Psoas muscle (tissue), 8 donors: ENCODE data around the gene RARB. TPM values are rescaled to one million over a fixed set of nuclear protein-coding genes. Genes with fewer than 3 reads are reported as not detected.

Experiments
- ATAC-seq, 4 donors: fragments of 200-7000 bp; cut with Tn5 transposase; one replicate each; pipeline ENCODE4 v1.9.1; 2020; ENCODE audit warnings: moderate library complexity in 3 of 4, mild to moderate bottlenecking in 2 of 4
- DNase-seq, 2 donors: peaks; one replicate each; pipeline ENCODE4 v3.0.0-alpha.2; 2020
- H3K27ac ChIP-seq: fragments of 200-600 bp; one replicate; pipeline ENCODE4 v1.8.0; 2022
- H3K27me3 ChIP-seq, 3 donors: fragments of 200-600 bp in 1 of 3; one replicate each; pipeline versions ENCODE4 v1.6.1 to v1.8.0; 2013 to 2022; ENCODE audit warnings: low read length in 2 of 3, mild to moderate bottlenecking in 2 of 3, moderate library complexity in 1 of 3; ENCODE audit not compliant: insufficient read depth in 3 of 3
- H3K36me3 ChIP-seq, 2 donors: fragments of 200-600 bp in 1 of 2; one replicate each; pipeline versions ENCODE4 v1.6.1 to v1.8.0; 2013 to 2022; ENCODE audit warnings: low read depth in 1 of 2, mild to moderate bottlenecking in 1 of 2, moderate library complexity in 1 of 2; ENCODE audit not compliant: insufficient read depth in 1 of 2
- H3K4me1 ChIP-seq: fragments of 200-600 bp; one replicate; pipeline ENCODE4 v1.8.0; 2022
- H3K4me3 ChIP-seq: fragments of 200-600 bp; one replicate; pipeline ENCODE4 v1.8.0; 2022; ENCODE audit warnings: mild to moderate bottlenecking
- H3K9me3 ChIP-seq: fragments of 200-600 bp; one replicate; pipeline ENCODE4 v1.8.0; 2022
- CTCF ChIP-seq: fragments of 200-600 bp; IDR thresholded peaks from one replicate; pipeline ENCODE4 v1.8.0; 2022; ENCODE audit warnings: antibody characterized with exemption
- WGBS, 3 donors: extraction: QIAGEN DNeasy Blood & Tissue Kit; methylation state at CpG; one replicate each; pipeline versions ENCODE4 v1.1.6 to v1.1.7; 2013; 5-methylcytosine and 5-hydroxymethylcytosine counted together
- intact Hi-C, 2 donors: fragments of 100-400 bp; cut with DNase I; formaldehyde crosslinking; loops; one replicate each; pipeline versions ENCODE4 v1.11.0 to v1.14.2; 2022
- polyA plus RNA-seq, 3 donors: library from polyadenylated mRNA; stranded (reverse); fragments of 200-250 nt; gene quantifications; one replicate each; pipeline ENCODE4 v1.2.3, GENCODE V29; 2013
- total RNA-seq, 4 donors: library from RNA; stranded (reverse); fragmentation: NEBNext Ultra II Directional in 2 of 4; extraction: Animal tissue kit (Norgen Biotek cat#: 25700) in 2 of 4; gene quantifications; one replicate each; pipeline versions ENCODE4 v1.2.1 to v1.2.4, GENCODE V29; 2021 to 2023
- donor health status: healthy with polysubstance abuse.
- donor health status: DM: no; HTN: no; CAD: no; lungs with moderate emphysema.
- donor health status: Bipolar disorder and iron deficiency.
- donor health status: healthy.
- donor health status: DM: yes; HTN: yes; CAD: no.
- donor health status: DM: no; HTN: no; CAD: no.
- donor health status: DM: no; HTN: no; CAD: no.
- donor health status: DM: yes; HTN: yes; CAD: no.

The RARB gene
- total and polyA plus RNA-seq, 7 donors: 1.1 to 5.4 (median 1.9) TPM

GRCh38 chr3:25463836-25464418, 35.9 kb downstream of the RARB start:
- Histone ChIP-seq H3K27ac (peak overlapping the region; percentile 72), H3K36me3 (no peaks in the 10 kb centered on the region), H3K9me3 (no peaks in the 10 kb centered on the region), H3K27me3 (no peaks in the 10 kb centered on the region), H3K4me1 (peaks cover 33% of the 10 kb centered on the region), H3K4me3 (no peak overlapping the region)
- intact Hi-C loops: no loop called here
- ATAC-seq (no peak), DNase-seq (no peak)
- no peak for TF ChIP-seq CTCF
- WGBS, 3 donors: 79 to 96% (median 85%) methylated on average over 3 of the region's 3 CpGs

GRCh38 chr3:25465266-25465860, 37.3 kb downstream of the RARB start:
- H3K27ac ChIP-seq: peak overlapping the region; percentile 72
- 38 to 60% (median 42%) methylated on average over 5 of the region's 5 CpGs for WGBS, 3 donors
- H3K4me1 ChIP-seq: peaks cover 41% of the 10 kb centered on the region
- ATAC-seq (peak; percentile 74 to 92 (median 88)), DNase-seq (no peak)
- no peak for TF ChIP-seq CTCF
- no peak overlapping the region for H3K4me3 ChIP-seq
- no peaks in the 10 kb centered on the region for H3K36me3 ChIP-seq
- H3K9me3 ChIP-seq: no peaks in the 10 kb centered on the region
- no peaks in the 10 kb centered on the region for H3K27me3 ChIP-seq
- intact Hi-C loops: loop anchor here (5.0 kb wide), 2 partner anchors 42 to 47 kb away; no protein-coding TSS in a partner anchor

GRCh38 chr3:25468866-25469319, 40.8 kb downstream of the RARB start:
- 23 to 37% (median 33%) methylated on average over 6 of the region's 6 CpGs for WGBS, 3 donors
- Histone ChIP-seq H3K27me3 (no peaks in the 10 kb centered on the region), H3K27ac (peak overlapping the region; percentile 77), H3K36me3 (no peaks in the 10 kb centered on the region), H3K4me1 (peaks cover 71% of the 10 kb centered on the region), H3K9me3 (no peaks in the 10 kb centered on the region), H3K4me3 (peak overlapping the region; percentile 13)
- DNase-seq: peak; percentile 62 to 85
- ATAC-seq: peak; percentile 26 to 76 (median 67)
- intact Hi-C loops: loop anchor here (5.0 kb wide), 2 partner anchors 38 to 43 kb away; no protein-coding TSS in a partner anchor
- peak; percentile 37 for TF ChIP-seq CTCF

- Histone ChIP-seq H3K36me3 (no peaks in the 10 kb centered on the region), H3K4me3 (no peak overlapping the region), H3K9me3 (no peaks in the 10 kb centered on the region), H3K27ac (peak overlapping the region; percentile 77), H3K27me3 (no peaks in the 10 kb centered on the region), H3K4me1 (peaks cover 70% of the 10 kb centered on the region)
- DNase-seq (peak in 1 of 2 donors; percentile 17), ATAC-seq (peak in 1 of 4 donors; percentile 22)
- no peak for TF ChIP-seq CTCF
- 48 to 78% (median 48%) methylated on average over 2 of the region's 2 CpGs for WGBS, 3 donors
- intact Hi-C loops: loop anchor here (5.0 kb wide), 2 partner anchors 38 to 43 kb away; no protein-coding TSS in a partner anchor
These were observed 41.5 kb downstream of the RARB start for GRCh38 chr3:25469558-25469957.
